Heart left ventricle (tissue), 13 donors: ENCODE data around the gene LITAF.

Experiments used
- POLR2A ChIP-seq, 2 donors: fragments of 450-650 bp; IDR thresholded peaks; one replicate each; pipeline ENCODE4 v1.6.1; 2017; ENCODE audit warnings: antibody characterized with exemption in 2 of 2, mild to moderate bottlenecking in 2 of 2, moderate library complexity in 2 of 2
- TF ChIP-seq, protein P1 (sequence below), 12 donors: fragments of 200-600 bp; sonication (generic) in 4 of 12; IDR thresholded peaks; one replicate each; pipeline versions ENCODE4 v1.5.0 to v1.8.0; 2018 to 2022; ENCODE audit warnings: antibody characterized with exemption in 12 of 12, mild to moderate bottlenecking in 5 of 12
- donor health status: ischemic (EF 13 %, LVEDD 7.1; RV severe dilation, severe dysfunction).
- donor health status: DM: no; HTN: yes; CAD: no.
- donor health status: DM: no; HTN: no; CAD: no.
- donor health status: ischemic (EF 25% LVEDD 6.9; RV normal size, moderate dysfunction).
- donor health status: ischemic (EF 25% LVEDD 5.7; RV mildly dilated, moderate dysfunction).
- donor health status: ischemic (EF 35%, LVEDD 5.7; RV mildly dilated, moderate dysfunction).
- donor health status: nonischemic (EF 11% LVEDD 7.7; RV severe dilation, severe dysfunction).
- donor health status: DM: yes; HTN: yes; CAD: no.
- donor health status: PGD.
- donor health status: ischemic (EF 29% LVEDD 5.4; RV normal size, mild dysfunction).
- donor health status: nonischemic (EF 23%, LVEDD 6.1; RV moderate dilation, normal function).

DNA sequence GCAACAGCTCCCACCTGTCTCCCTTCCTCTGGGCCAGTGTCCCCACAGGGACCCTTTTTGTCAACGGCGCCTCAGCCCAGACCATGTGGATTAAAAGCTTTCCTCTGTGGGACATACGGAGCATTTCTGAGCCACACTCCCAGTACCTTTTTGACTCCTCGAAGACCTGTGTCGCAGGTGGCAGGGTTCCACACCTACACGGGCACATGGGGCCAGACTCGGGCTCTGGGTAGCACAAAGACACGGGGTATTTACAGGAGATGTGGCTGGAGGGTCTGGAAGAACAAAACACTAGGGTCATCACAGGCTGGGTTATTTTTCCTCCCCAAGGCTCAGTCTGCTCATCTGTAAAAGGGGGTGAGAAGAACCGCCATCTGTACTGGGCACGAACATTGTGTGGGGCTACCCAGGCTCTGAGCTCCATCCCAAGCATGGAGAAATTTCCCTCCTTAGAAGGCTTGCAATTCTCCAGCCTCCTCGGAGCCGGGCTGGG is 49.0 kb upstream of the LITAF start:
- TF ChIP-seq, protein P1, sequence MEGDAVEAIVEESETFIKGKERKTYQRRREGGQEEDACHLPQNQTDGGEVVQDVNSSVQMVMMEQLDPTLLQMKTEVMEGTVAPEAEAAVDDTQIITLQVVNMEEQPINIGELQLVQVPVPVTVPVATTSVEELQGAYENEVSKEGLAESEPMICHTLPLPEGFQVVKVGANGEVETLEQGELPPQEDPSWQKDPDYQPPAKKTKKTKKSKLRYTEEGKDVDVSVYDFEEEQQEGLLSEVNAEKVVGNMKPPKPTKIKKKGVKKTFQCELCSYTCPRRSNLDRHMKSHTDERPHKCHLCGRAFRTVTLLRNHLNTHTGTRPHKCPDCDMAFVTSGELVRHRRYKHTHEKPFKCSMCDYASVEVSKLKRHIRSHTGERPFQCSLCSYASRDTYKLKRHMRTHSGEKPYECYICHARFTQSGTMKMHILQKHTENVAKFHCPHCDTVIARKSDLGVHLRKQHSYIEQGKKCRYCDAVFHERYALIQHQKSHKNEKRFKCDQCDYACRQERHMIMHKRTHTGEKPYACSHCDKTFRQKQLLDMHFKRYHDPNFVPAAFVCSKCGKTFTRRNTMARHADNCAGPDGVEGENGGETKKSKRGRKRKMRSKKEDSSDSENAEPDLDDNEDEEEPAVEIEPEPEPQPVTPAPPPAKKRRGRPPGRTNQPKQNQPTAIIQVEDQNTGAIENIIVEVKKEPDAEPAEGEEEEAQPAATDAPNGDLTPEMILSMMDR (IDR thresholded peaks at IDR 0.05), result no peak
- TF ChIP-seq POLR2A (IDR thresholded peaks at IDR 0.05), result no peak
